ENCODE results near the gene ACTG2.

Gene ACTG2

DNA sequence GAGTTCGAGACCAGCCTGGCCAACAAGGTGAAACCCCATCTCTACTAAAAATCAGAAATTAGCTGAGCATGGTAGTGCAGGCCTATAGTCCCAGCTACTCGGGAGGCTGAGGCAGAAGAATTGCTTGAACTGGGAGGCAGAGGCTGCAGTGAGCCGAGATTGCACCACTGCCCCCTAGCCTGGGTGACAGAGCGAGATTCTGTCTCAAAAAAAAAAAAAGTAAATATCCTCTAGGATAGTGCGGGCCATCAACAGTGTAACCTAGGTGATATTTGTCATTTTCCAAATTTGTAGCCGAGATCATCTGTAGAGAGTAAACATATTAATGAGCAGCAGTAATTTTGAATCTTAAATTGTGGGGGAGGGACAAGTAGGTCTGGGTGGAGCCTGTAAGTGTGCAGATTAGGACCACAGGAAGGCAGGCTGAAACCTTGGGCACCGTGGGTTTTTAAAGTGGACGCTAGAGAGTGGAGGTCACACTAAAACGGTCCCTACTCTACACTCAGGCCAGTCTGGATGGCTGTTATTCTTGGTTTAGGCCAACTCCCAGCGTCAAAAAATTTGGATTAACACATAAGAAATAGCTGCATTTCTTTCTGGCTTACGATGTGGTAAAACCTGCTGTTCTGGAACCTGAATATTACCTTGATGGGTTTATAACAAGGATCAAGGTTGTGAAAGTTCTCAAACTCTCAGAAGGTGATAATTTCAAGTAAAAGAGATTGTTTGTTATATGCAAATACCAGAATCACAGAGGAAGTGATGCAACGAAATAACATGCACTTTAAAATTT, 69.2 kb downstream of the ACTG2 start:
- CTCF ChIA-PET = no interaction called here
- POLR2A ChIA-PET = no interaction called here
- TF ChIP-seq, protein P1, sequence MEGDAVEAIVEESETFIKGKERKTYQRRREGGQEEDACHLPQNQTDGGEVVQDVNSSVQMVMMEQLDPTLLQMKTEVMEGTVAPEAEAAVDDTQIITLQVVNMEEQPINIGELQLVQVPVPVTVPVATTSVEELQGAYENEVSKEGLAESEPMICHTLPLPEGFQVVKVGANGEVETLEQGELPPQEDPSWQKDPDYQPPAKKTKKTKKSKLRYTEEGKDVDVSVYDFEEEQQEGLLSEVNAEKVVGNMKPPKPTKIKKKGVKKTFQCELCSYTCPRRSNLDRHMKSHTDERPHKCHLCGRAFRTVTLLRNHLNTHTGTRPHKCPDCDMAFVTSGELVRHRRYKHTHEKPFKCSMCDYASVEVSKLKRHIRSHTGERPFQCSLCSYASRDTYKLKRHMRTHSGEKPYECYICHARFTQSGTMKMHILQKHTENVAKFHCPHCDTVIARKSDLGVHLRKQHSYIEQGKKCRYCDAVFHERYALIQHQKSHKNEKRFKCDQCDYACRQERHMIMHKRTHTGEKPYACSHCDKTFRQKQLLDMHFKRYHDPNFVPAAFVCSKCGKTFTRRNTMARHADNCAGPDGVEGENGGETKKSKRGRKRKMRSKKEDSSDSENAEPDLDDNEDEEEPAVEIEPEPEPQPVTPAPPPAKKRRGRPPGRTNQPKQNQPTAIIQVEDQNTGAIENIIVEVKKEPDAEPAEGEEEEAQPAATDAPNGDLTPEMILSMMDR (IDR thresholded peaks at IDR 0.05; ENCODE audit: control extremely low read depth, extremely low read depth, low read depth, missing control alignments) = no peak
- DNase-seq (ENCODE audit: extremely low spot score) = no peak

DNA sequence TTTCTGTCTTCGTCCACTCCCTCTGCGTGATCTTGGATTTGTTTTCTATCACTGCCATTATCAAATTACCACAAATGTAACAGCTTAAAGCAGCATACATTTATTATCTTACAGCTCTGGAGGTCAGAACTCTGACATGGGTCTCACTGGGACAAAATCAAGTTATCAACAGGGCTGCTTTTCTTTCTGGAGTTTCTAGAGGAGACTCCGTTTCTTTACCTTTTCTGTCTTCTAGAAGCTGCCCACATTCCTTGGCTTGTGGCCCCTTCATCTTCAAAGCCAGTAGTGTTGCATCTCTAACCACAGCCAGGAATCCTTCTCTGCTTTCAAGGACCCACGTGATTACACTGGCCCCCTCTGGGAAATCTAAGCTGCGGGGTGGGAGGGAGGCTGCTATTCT, 70.0 kb downstream of the ACTG2 start:
- CTCF ChIA-PET = interaction anchor here (1.2 kb wide), 1 partner anchor 10 kb away, joined by 3 read pairs; no protein-coding TSS in a partner anchor
- TF ChIP-seq, protein P1 (IDR thresholded peaks at IDR 0.05; ENCODE audit: control extremely low read depth, extremely low read depth, low read depth, missing control alignments) = no peak
- no peak for DNase-seq (ENCODE audit: extremely low spot score)
- POLR2A ChIA-PET = no interaction called here

DNA sequence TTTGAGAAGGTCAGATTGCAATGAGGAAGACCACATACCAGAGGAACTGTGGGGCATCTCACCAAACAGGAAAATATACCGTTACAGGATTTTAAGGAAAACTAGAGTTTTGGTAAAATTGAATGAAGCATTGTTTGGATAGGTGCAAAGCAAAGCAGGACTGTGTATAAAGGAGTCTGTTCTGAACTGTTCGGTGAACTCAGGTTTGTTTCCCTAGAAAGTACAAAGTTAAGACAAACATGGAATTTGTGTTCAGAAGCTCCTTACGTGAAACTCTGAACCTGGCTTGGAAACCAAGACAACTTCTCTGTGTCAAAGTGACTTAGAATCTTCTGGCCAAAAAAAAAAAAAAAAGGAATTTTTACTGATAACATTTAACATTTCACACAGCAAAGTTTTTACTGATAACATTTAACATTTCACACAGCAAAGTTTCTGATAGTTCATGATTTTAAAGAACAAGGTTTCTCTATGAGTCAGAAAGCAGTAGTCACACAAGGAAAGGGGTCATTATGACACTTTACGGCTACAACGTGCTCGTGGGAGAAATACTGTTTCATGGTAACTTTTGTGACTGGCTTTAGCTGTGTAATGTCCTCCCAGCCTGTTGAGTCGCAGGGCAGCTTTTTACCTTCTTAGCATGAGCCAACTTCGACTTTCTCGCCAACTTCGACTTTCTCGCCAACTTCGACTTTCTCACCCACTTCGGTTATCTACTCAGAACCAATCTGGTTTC, 70.7 kb downstream of the ACTG2 start:
- CTCF ChIA-PET = interaction anchor here (0.8 to 2.7 kb wide), 4 partner anchors 9 to 24 kb away, joined by 3 to 14 read pairs (median 3); no protein-coding TSS in a partner anchor
- TF ChIP-seq, protein P1 (IDR thresholded peaks at IDR 0.05; ENCODE audit: control extremely low read depth, extremely low read depth, low read depth, missing control alignments) = no peak

DNA sequence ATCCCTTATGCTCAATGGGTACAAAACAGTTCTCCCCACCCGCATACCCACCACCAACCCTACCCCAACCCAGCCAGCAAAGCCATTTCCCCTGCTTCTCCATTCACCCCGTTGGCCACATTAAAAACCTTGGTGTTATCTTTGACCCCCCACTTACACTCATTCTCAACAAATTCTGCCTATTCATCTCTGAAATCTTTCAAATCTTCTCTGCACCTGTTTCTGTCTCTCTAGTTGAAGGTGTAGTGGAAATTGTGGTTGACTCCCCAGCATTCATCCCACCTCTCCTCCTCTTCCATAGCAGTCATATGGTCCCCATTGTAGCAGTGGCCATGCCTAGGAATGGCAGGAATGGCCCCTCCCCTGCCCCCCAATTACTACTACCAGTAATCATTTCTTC, 71.4 kb downstream of the ACTG2 start:
- ChIA-PET CTCF (interaction anchor here (0.8 to 2.7 kb wide), 6 partner anchors 10 to 43 kb away, joined by 3 to 14 read pairs (median 4); no protein-coding TSS in a partner anchor), POLR2A (interaction anchor here (1.2 to 1.3 kb wide), 2 partner anchors 9 to 24 kb away, joined by 3 read pairs; no protein-coding TSS in a partner anchor)
- no peak for DNase-seq (ENCODE audit: extremely low spot score)
- TF ChIP-seq, protein P1 (IDR thresholded peaks at IDR 0.05; ENCODE audit: control extremely low read depth, extremely low read depth, low read depth, missing control alignments) = no peak

More for the DNA sequence above, 70.7 kb downstream of the ACTG2 start:
- POLR2A ChIA-PET = interaction anchor here (1.2 to 1.3 kb wide), 2 partner anchors 9 to 25 kb away, joined by 3 read pairs; no protein-coding TSS in a partner anchor
- DNase-seq (ENCODE audit: extremely low spot score) = peak; percentile 55

DNA sequence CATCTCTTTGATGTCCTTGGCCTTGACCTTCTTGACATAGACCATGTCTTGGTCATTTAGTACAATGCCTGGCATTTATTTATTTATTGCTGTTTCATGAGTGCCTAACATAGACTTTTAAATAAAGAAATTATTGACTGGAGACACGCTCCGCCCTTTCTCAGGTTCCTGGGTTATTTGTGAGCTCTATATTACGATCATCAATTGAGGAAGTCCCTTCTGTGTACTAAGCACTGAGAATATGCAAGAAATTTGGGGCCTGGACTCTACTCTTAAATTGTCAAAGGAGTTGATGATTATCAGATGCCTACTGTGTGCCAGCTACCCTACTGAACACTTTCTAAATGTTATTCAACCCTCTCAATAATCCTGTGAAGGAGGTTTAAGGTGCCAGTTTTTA, 72.2 kb downstream of the ACTG2 start:
- TF ChIP-seq, protein P1 (IDR thresholded peaks at IDR 0.05; ENCODE audit: control extremely low read depth, extremely low read depth, low read depth, missing control alignments) = no peak
- ChIA-PET CTCF (interaction anchor here (0.7 to 2.7 kb wide), 8 partner anchors 11 to 44 kb away, joined by 3 to 14 read pairs (median 5); no protein-coding TSS in a partner anchor), POLR2A (interaction anchor here (1.3 kb wide), 1 partner anchor 10 kb away, joined by 3 read pairs; no protein-coding TSS in a partner anchor)
- DNase-seq (ENCODE audit: extremely low spot score) = no peak

DNA sequence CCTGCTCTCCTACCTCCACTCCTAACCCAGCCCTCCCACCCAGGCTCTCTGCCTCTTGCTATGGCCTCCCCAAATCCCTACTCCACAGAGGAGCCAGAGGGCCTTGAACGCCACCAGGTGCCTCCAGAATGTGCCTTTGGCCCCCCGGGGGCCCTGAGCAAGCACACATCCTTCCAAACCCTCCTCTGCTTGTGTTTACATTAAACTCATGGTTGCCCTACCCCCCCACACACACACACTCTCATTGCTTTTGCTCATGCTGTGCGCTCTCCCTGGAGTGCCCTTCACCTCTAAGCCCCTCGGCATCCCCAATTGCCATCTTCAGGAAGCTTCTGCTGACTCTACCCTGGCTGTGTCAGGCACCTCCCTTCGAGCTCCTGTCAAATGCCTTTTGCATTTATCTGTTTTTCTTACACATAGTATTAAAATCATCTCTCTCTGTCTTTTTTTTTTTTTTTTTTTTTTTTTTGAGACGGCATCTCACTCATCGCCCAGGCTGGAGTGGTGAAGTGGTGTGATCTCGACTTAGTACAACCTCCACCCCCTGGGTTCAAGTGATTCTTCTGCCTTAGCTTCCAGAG, 75.6 kb downstream of the ACTG2 start:
- no peak for DNase-seq (ENCODE audit: extremely low spot score)
- TF ChIP-seq, protein P1 (IDR thresholded peaks at IDR 0.05; ENCODE audit: control extremely low read depth, extremely low read depth, low read depth, missing control alignments) = no peak
- ChIA-PET CTCF (interaction anchor here (1.0 to 3.1 kb wide), 4 partner anchors 8 to 19 kb away, joined by 3 to 8 read pairs (median 6); no protein-coding TSS in a partner anchor), POLR2A (interaction anchor here (0.6 to 0.7 kb wide), 4 partner anchors 20 to 184 kb away, joined by 3 to 7 read pairs (median 4); no protein-coding TSS in a partner anchor)

Data from GM10248 (cell line).